ENCODE measurements around the gene RGS9.
A peak's percentile ranks its signal among the peaks of the same experiment; 100 is the strongest.
"Not testable (repeated sequence)": the region's sequence is repeated elsewhere in the genome, so short reads cannot be mapped to it uniquely, and the experiment has no call there.

RGS9 gene

GRCh38 chr17:65115839-65116238 is 21.3 kb upstream of the RGS9 start:
- no peak for DNase-seq (ENCODE audit: low read depth in 2 of 2)

- DNase-seq (ENCODE audit: low read depth in 2 of 2): not testable (repeated sequence)
Observed at GRCh38 chr17:65116515-65116914, 20.7 kb upstream of the RGS9 start.

GRCh38 chr17:65117384-65118035 is 19.7 kb upstream of the RGS9 start:
- no peak for DNase-seq (ENCODE audit: low read depth in 2 of 2)

GRCh38 chr17:65121368-65121767 is 15.8 kb upstream of the RGS9 start:
- no peak for DNase-seq (ENCODE audit: low read depth in 2 of 2)

- DNase-seq (ENCODE audit: low read depth in 2 of 2): no peak
Observed at GRCh38 chr17:65121916-65122806, 15.0 kb upstream of the RGS9 start.

- DNase-seq (ENCODE audit: low read depth in 2 of 2): peak; percentile 64 to 71
Observed at GRCh38 chr17:65122836-65123756, 14.1 kb upstream of the RGS9 start.

- DNase-seq (ENCODE audit: low read depth in 2 of 2): no peak
Observed at GRCh38 chr17:65123757-65124675, 13.2 kb upstream of the RGS9 start.

GRCh38 chr17:65130832-65131231 is 6.3 kb upstream of the RGS9 start:
- no peak for DNase-seq (ENCODE audit: low read depth in 2 of 2)

- DNase-seq (ENCODE audit: low read depth in 2 of 2): no peak
Observed at GRCh38 chr17:65131240-65131639, 5.9 kb upstream of the RGS9 start.

GRCh38 chr17:65131946-65132345 is 5.2 kb upstream of the RGS9 start:
- no peak for DNase-seq (ENCODE audit: low read depth in 2 of 2)

GRCh38 chr17:65134035-65134434 is 3.1 kb upstream of the RGS9 start:
- DNase-seq (ENCODE audit: low read depth in 2 of 2): no peak

GRCh38 chr17:65139101-65139764 is 2.1 kb downstream of the RGS9 start:
- DNase-seq (ENCODE audit: low read depth in 2 of 2): no peak

- no peak for DNase-seq (ENCODE audit: low read depth in 2 of 2)
Observed at GRCh38 chr17:65142247-65142646, 5.1 kb downstream of the RGS9 start.

- DNase-seq (ENCODE audit: low read depth in 2 of 2): no peak
Observed at GRCh38 chr17:65143889-65144604, 6.9 kb downstream of the RGS9 start.

GRCh38 chr17:65145743-65146142 is 8.6 kb downstream of the RGS9 start:
- DNase-seq (ENCODE audit: low read depth in 2 of 2): no peak

- DNase-seq (ENCODE audit: low read depth in 2 of 2): no peak
Observed at GRCh38 chr17:65147955-65148354, 10.8 kb downstream of the RGS9 start.

- DNase-seq (ENCODE audit: low read depth in 2 of 2): no peak
Observed at GRCh38 chr17:65154770-65155589, 17.8 kb downstream of the RGS9 start.

- DNase-seq (ENCODE audit: low read depth in 2 of 2): no peak
Observed at GRCh38 chr17:65155622-65156021, 18.5 kb downstream of the RGS9 start.
